Heart left ventricle (tissue), 16 donors: ENCODE measurements around the gene OR1C1. TPM values are rescaled to one million over a fixed set of nuclear protein-coding genes. Genes with fewer than 3 reads are reported as not detected.
"Not testable (repeated sequence)": the region's sequence is repeated elsewhere in the genome, so short reads cannot be mapped to it uniquely, and the experiment has no call there.

ENCODE experiments used
- ATAC-seq, 4 donors: fragments of 200-7000 bp; cut with Tn5 transposase; one replicate each; pipeline ENCODE4 v1.9.1; 2020 to 2022; ENCODE audit warnings: moderate library complexity in 4 of 4, mild to moderate bottlenecking in 3 of 4, moderate number of reproducible peaks in 1 of 4
- DNase-seq, 5 donors: peaks; one replicate each; pipeline ENCODE4 v3.0.0-alpha.2; 2020
- H3K27ac ChIP-seq, 12 donors: fragments of 200-600 bp; sonication (generic) in 4 of 12; one replicate each; pipeline versions ENCODE4 v1.5.0 to v1.8.0; 2016 to 2022; ENCODE audit warnings: mild to moderate bottlenecking in 2 of 12
- H3K27me3 ChIP-seq, 9 donors: fragments of 200-600 bp; sonication (generic) in 2 of 9; one replicate each; pipeline versions ENCODE4 v1.5.1 to v1.8.0; 2016 to 2022; ENCODE audit warnings: mild to moderate bottlenecking in 3 of 9
- H3K36me3 ChIP-seq, 9 donors: fragments of 200-600 bp; sonication (generic) in 2 of 9; one replicate each; pipeline versions ENCODE4 v1.5.0 to v1.8.0; 2018 to 2022; ENCODE audit warnings: mild to moderate bottlenecking in 2 of 9
- H3K4me1 ChIP-seq, 12 donors: fragments of 200-600 bp; sonication (generic) in 4 of 12; one replicate each; pipeline versions ENCODE4 v1.5.0 to v1.8.0; 2016 to 2022; ENCODE audit warnings: mild to moderate bottlenecking in 3 of 12
- H3K4me3 ChIP-seq, 12 donors: fragments of 200-600 bp; sonication (generic) in 4 of 12; one replicate each; pipeline versions ENCODE4 v1.5.0 to v1.8.0; 2017 to 2022; ENCODE audit warnings: mild to moderate bottlenecking in 9 of 12, moderate library complexity in 4 of 12
- H3K9me3 ChIP-seq, 12 donors: fragments of 200-600 bp; sonication (generic) in 4 of 12; one replicate each; pipeline versions ENCODE4 v1.5.0 to v1.8.0; 2016 to 2022; ENCODE audit warnings: mild to moderate bottlenecking in 1 of 12
- CTCF ChIP-seq, 12 donors: fragments of 200-600 bp; sonication (generic) in 4 of 12; IDR thresholded peaks; one replicate each; pipeline versions ENCODE4 v1.5.0 to v1.8.0; 2018 to 2022; ENCODE audit warnings: antibody characterized with exemption in 12 of 12, mild to moderate bottlenecking in 5 of 12
- POLR2A ChIP-seq, 2 donors: fragments of 450-650 bp; IDR thresholded peaks; one replicate each; pipeline ENCODE4 v1.6.1; 2017; ENCODE audit warnings: antibody characterized with exemption in 2 of 2, mild to moderate bottlenecking in 2 of 2, moderate library complexity in 2 of 2
- WGBS, 4 donors: extraction: QIAGEN DNeasy Blood & Tissue Kit in 2 of 4; methylation state at CpG; one replicate each; pipeline versions ENCODE4 v1.1.5 to v1.1.7; 2013 to 2018; 5-methylcytosine and 5-hydroxymethylcytosine counted together
- intact Hi-C, 10 donors: fragments of 100-400 bp; cut with DNase I; formaldehyde crosslinking; loops; one replicate each; pipeline versions ENCODE4 v1.11.1 to v1.14.2; 2022
- long read RNA-seq, 3 donors: library from polyadenylated mRNA; unstranded; transcript quantifications; one replicate each; pipeline ENCODE4 v2.0.0, GENCODE V29; 2020 to 2021
- polyA plus RNA-seq, 2 donors: library from polyadenylated mRNA; stranded (reverse); fragments of 200-250 nt; gene quantifications; one replicate each; pipeline ENCODE4 v1.2.3, GENCODE V29; 2013
- total RNA-seq, 9 donors: library from RNA; depleted of rRNA in 2 of 9; stranded (reverse); fragments of >200 nt in 2 of 9; fragmentation: NEBNext Ultra II Directional in 3 of 9; extraction: Animal tissue kit (Norgen Biotek cat#: 25700) in 3 of 9; gene quantifications; one replicate each; pipeline versions ENCODE4 v1.1.0 to v1.2.4, GENCODE V29; 2016 to 2023
- donor health status: ischemic (EF 13 %, LVEDD 7.1; RV severe dilation, severe dysfunction).
- donor health status: healthy with polysubstance abuse.
- donor health status: DM: no; HTN: yes; CAD: no.
- donor health status: DM: no; HTN: no; CAD: no.
- donor health status: ischemic (EF 25% LVEDD 6.9; RV normal size, moderate dysfunction).
- donor health status: ischemic (EF 25% LVEDD 5.7; RV mildly dilated, moderate dysfunction).
- donor health status: healthy.
- donor health status: DM: yes; HTN: yes; CAD: no.
- donor health status: ischemic (EF 35%, LVEDD 5.7; RV mildly dilated, moderate dysfunction).
- donor health status: nonischemic (EF 11% LVEDD 7.7; RV severe dilation, severe dysfunction).
- donor health status: DM: yes; HTN: yes; CAD: no.
- donor health status: PGD.
- donor health status: ischemic (EF 29% LVEDD 5.4; RV normal size, mild dysfunction).
- donor health status: nonischemic (EF 23%, LVEDD 6.1; RV moderate dilation, normal function).

OR1C1 gene
- total RNA-seq, result not detected
- not detected for polyA plus RNA-seq
- long read RNA-seq, donor 1, result 0 reads
- long read RNA-seq, donor 2, result 0 reads
- long read RNA-seq, donor 3, result 0 reads

- DNase-seq (no peak), ATAC-seq (no peak)
- H3K9me3 ChIP-seq, result no peaks in the 10 kb centered on the region
- no peak within 1 kb of the TSS for H3K4me3 ChIP-seq
- H3K27me3 ChIP-seq, result no peaks in the 10 kb centered on the region
- no peaks in the 10 kb centered on the region for H3K36me3 ChIP-seq
- no peak for TF ChIP-seq CTCF (IDR thresholded peaks at IDR 0.05)
- H3K27ac ChIP-seq, result no peak within 1 kb of the TSS
- intact Hi-C loops, result no loop called here
- 92 to 96% (median 94%) methylated on average over 3 of the region's 3 CpGs for WGBS, 4 donors
- no peaks in the 10 kb centered on the region for H3K4me1 ChIP-seq
These were observed at the start of gene OR1C1 for GRCh38 chr1:247760456-247760855. OR1C1 (minus strand) TSS chr1:247760556; CDS start chr1:247758406, 2,150 bp downstream.

- intact Hi-C loops, result no loop called here
- Histone ChIP-seq H3K4me1 (no peaks in the 10 kb centered on the region), H3K9me3 (peaks cover 0 to 4% (median 0%) of the 10 kb centered on the region in 12 donors), H3K27ac (no peak overlapping the region), H3K27me3 (no peaks in the 10 kb centered on the region), H3K4me3 (no peak overlapping the region), H3K36me3 (no peaks in the 10 kb centered on the region)
- DNase-seq, result no peak
- 0 to 45% (median 29%) methylated on average over 2 of the region's 2 CpGs for WGBS, 4 donors
- ATAC-seq, result no peak
- TF ChIP-seq CTCF (IDR thresholded peaks at IDR 0.05) (no peak), POLR2A (IDR thresholded peaks at IDR 0.05) (no peak)
These were observed 37.2 kb upstream of the OR1C1 start for GRCh38 chr1:247797518-247797917.

- Histone ChIP-seq H3K27ac (no peak overlapping the region), H3K36me3 (no peaks in the 10 kb centered on the region), H3K4me1 (no peaks in the 10 kb centered on the region), H3K27me3 (no peaks in the 10 kb centered on the region), H3K4me3 (no peak overlapping the region), H3K9me3 (peaks cover 0 to 3% (median 0%) of the 10 kb centered on the region in 12 donors)
- TF ChIP-seq CTCF (IDR thresholded peaks at IDR 0.05) (no peak), POLR2A (IDR thresholded peaks at IDR 0.05) (no peak)
- no peak for DNase-seq
- intact Hi-C loops, result no loop called here
- ATAC-seq, result no peak
These were observed 9.2 kb upstream of the OR1C1 start for GRCh38 chr1:247769603-247770002.

- DNase-seq, ATAC-seq, H3K27ac ChIP-seq, H3K4me3 ChIP-seq, intact Hi-C loops, H3K27me3 ChIP-seq, H3K4me1 ChIP-seq, H3K36me3 ChIP-seq: not testable (repeated sequence)
- H3K9me3 ChIP-seq, result peaks cover 0 to 26% (median 8%) of the 10 kb centered on the region in 12 donors
- WGBS, 4 donors, result 85 to 100% (median 89%) methylated on average over 1 of the region's 1 CpG
These were observed 6.0 kb downstream of the OR1C1 start for GRCh38 chr1:247754311-247754710.

GRCh38 chr1:247749870-247750269 lies 10.5 kb downstream of the OR1C1 start:
- ATAC-seq, result no peak
- no peaks in the 10 kb centered on the region for H3K27me3 ChIP-seq

More at GRCh38 chr1:247749870-247750269, 10.5 kb downstream of the OR1C1 start:
- no peak for TF ChIP-seq POLR2A (IDR thresholded peaks at IDR 0.05)
- no peaks in the 10 kb centered on the region for H3K4me1 ChIP-seq
- peaks cover 0 to 30% (median 8%) of the 10 kb centered on the region in 12 donors for H3K9me3 ChIP-seq
- no peak overlapping the region for H3K4me3 ChIP-seq
- H3K27ac ChIP-seq, result no peak overlapping the region
- WGBS, 4 donors, result 77 to 100% (median 96%) methylated on average over 1 of the region's 1 CpG
- no peaks in the 10 kb centered on the region for H3K36me3 ChIP-seq
- no peak for DNase-seq
- intact Hi-C loops, result no loop called here
